Gastrocnemius medialis (tissue), 4 donors: Measurements from ENCODE around the gene EHBP1L1. TPM values are rescaled to one million over a fixed set of nuclear protein-coding genes. Genes with fewer than 3 reads are reported as not detected.

Source experiments
- ATAC-seq, 2 donors: fragments of 150-250 bp; one replicate each; pipeline ENCODE4 v1.9.1; 2016
- DNase-seq, 2 donors: peaks; one replicate each; pipeline ENCODE4 v3.0.0-alpha.2; 2019
- H3K27ac ChIP-seq, 4 donors: fragments of 200-600 bp; sonication (generic); 1 replicate in 1 of 4; 2 replicates in 3 of 4; pipeline ENCODE4 v1.5.1; 2016 to 2018; ENCODE audit warnings: mild to moderate bottlenecking in 2 of 4, moderate library complexity in 1 of 4
- H3K27me3 ChIP-seq, 3 donors: fragments of 200-600 bp; sonication (generic) in 2 of 3; 1 replicate in 1 of 3; 2 replicates in 2 of 3; pipeline versions ENCODE4 v1.5.1 to v1.6.0; 2016 to 2019; ENCODE audit warnings: mild to moderate bottlenecking in 1 of 3, moderate library complexity in 1 of 3
- H3K36me3 ChIP-seq, 2 donors: fragments of 200-600 bp; sonication (generic) in 1 of 2; one replicate each; pipeline ENCODE4 v1.5.1; 2017 to 2018
- H3K4me1 ChIP-seq, 2 donors: fragments of 200-600 bp; sonication (generic) in 1 of 2; one replicate each; pipeline ENCODE4 v1.5.1; 2016 to 2017; ENCODE audit warnings: mild to moderate bottlenecking in 2 of 2
- H3K4me3 ChIP-seq, 4 donors: fragments of 200-600 bp; sonication (generic) in 3 of 4; 1 replicate in 1 of 4; 2 replicates in 3 of 4; pipeline ENCODE4 v1.5.1; 2016 to 2019; ENCODE audit warnings: mild to moderate bottlenecking in 2 of 4
- H3K9me3 ChIP-seq, 3 donors: fragments of 200-600 bp; sonication (generic) in 2 of 3; 1 replicate in 1 of 3; 2 replicates in 2 of 3; pipeline ENCODE4 v1.5.1; 2016 to 2019
- CTCF ChIP-seq, 5 experiments: fragments of 450-650 bp in 3 of 5; fragments of 200-600 bp in 2 of 5; sonication (generic) in 2 of 5; IDR thresholded peaks in 4 of 5; conservative IDR thresholded peaks in 1 of 5; 1 replicate in 4 of 5; 2 replicates in 1 of 5; pipeline ENCODE4 v1.5.1; 2016 to 2019; ENCODE audit warnings: antibody characterized with exemption in 5 of 5, mild to moderate bottlenecking in 3 of 5, moderate library complexity in 3 of 5
- POLR2A ChIP-seq, 2 donors: fragments of 450-650 bp; IDR thresholded peaks; one replicate each; pipeline ENCODE4 v1.6.1; 2017; ENCODE audit warnings: antibody characterized with exemption in 2 of 2, mild to moderate bottlenecking in 2 of 2, moderate library complexity in 2 of 2
- in situ Hi-C, 4 donors: fragments of 200-750 bp; cut with MboI; loops; one replicate each; pipeline versions ENCODE4 v1.15.0 to v1.8.0; 2017; ENCODE audit warnings: low sequenced_read_pairs in 4 of 4
- intact Hi-C: fragments of 100-400 bp; cut with DNase I; formaldehyde crosslinking; loops from one replicate; pipeline ENCODE4 v1.15.1; 2023; ENCODE audit warnings: low total_unique reads
- total RNA-seq, 4 donors: library from RNA; depleted of rRNA; stranded (reverse); fragments of >200 nt; gene quantifications; one replicate each; pipeline versions ENCODE4 v1.1.0 to v1.2.3, GENCODE V29; 2016

EHBP1L1 gene
- total RNA-seq, 4 donors from 2014 or later: 191 to 374 (median 250) TPM

GRCh38 chr11:65574811-65575567 lies 864 bp upstream of the EHBP1L1 start:
- Histone ChIP-seq H3K4me1 (peaks cover 62 to 75% of the 10 kb centered on the region in 2 donors), H3K27ac (peak overlapping the region; percentile 100), H3K4me3 (peak overlapping the region; percentile 43 to 97 (median 76)), H3K9me3 (no peaks in the 10 kb centered on the region), H3K27me3 (no peaks in the 10 kb centered on the region), H3K36me3 (peaks cover 0 to 11% of the 10 kb centered on the region in 2 donors)
- ATAC-seq (peak in 1 of 2 donors; percentile 4), DNase-seq (peak; percentile 73 to 82)
- no peak for TF ChIP-seq POLR2A (IDR thresholded peaks at IDR 0.05)
- TF ChIP-seq CTCF (IDR thresholded peaks at IDR 0.05 in 4 of 5, conservative IDR thresholded peaks at IDR 0.05 in 1 of 5): no peak
- intact Hi-C loops (loop anchor here (1.0 to 5.0 kb wide), 5 partner anchors 13 to 718 kb away; partner anchors contain the start of gene PCNX3), in situ Hi-C loops (no loop called here)

- Histone ChIP-seq H3K36me3 (peaks cover 0 to 24% of the 10 kb centered on the region in 2 donors), H3K4me3 (peak overlapping the region; percentile 65 to 97 (median 80)), H3K27ac (peak overlapping the region; percentile 100), H3K27me3 (no peaks in the 10 kb centered on the region), H3K4me1 (peaks cover 63 to 73% of the 10 kb centered on the region in 2 donors), H3K9me3 (no peaks in the 10 kb centered on the region)
- ATAC-seq (peak in 1 of 2 donors; percentile 8), DNase-seq (peak in 1 of 2 donors; percentile 63)
- intact Hi-C loops (loop anchor here (1.0 to 5.0 kb wide), 2 partner anchors 158 to 719 kb away; no protein-coding TSS in a partner anchor), in situ Hi-C loops (no loop called here)
- no peak for TF ChIP-seq POLR2A (IDR thresholded peaks at IDR 0.05)
- TF ChIP-seq CTCF (IDR thresholded peaks at IDR 0.05 in 4 of 5, conservative IDR thresholded peaks at IDR 0.05 in 1 of 5): no peak
Measured at GRCh38 chr11:65576232-65576866, 496 bp downstream of the EHBP1L1 start.

GRCh38 chr11:65576867-65577755 lies 1.3 kb downstream of the EHBP1L1 start:
- TF ChIP-seq CTCF (IDR thresholded peaks at IDR 0.05 in 4 of 5, conservative IDR thresholded peaks at IDR 0.05 in 1 of 5) (peak in 2 of 5 experiments; percentile 7 to 21), POLR2A (IDR thresholded peaks at IDR 0.05) (peak; percentile 94 to 97)
- Histone ChIP-seq H3K4me3 (peak overlapping the region; percentile 65 to 97 (median 80)), H3K27me3 (no peaks in the 10 kb centered on the region), H3K36me3 (peaks cover 0 to 29% of the 10 kb centered on the region in 2 donors), H3K9me3 (no peaks in the 10 kb centered on the region), H3K4me1 (peaks cover 56 to 66% of the 10 kb centered on the region in 2 donors), H3K27ac (peak overlapping the region; percentile 100)
- ATAC-seq (peak; percentile 49 to 53), DNase-seq (peak; percentile 95 to 98)
- in situ Hi-C loops (no loop called here), intact Hi-C loops (loop anchor here (1.0 to 5.0 kb wide), 3 partner anchors 10 to 720 kb away; no protein-coding TSS in a partner anchor)

- intact Hi-C loops: loop anchor here (1.0 to 5.0 kb wide), 2 partner anchors 10 to 720 kb away; no protein-coding TSS in a partner anchor
- Histone ChIP-seq H3K9me3 (no peaks in the 10 kb centered on the region), H3K27me3 (no peaks in the 10 kb centered on the region), H3K4me1 (peaks cover 55 to 64% of the 10 kb centered on the region in 2 donors), H3K27ac (peak overlapping the region; percentile 100), H3K36me3 (peaks cover 0 to 33% of the 10 kb centered on the region in 2 donors), H3K4me3 (peak overlapping the region; percentile 65 to 97 (median 80))
- DNase-seq: peak in 1 of 2 donors; percentile 58
- in situ Hi-C loops: no loop called here
- peak in 1 of 2 donors; percentile 43 for TF ChIP-seq POLR2A (IDR thresholded peaks at IDR 0.05)
- TF ChIP-seq CTCF (IDR thresholded peaks at IDR 0.05 in 4 of 5, conservative IDR thresholded peaks at IDR 0.05 in 1 of 5): no peak
- peak; percentile 15 to 19 for ATAC-seq
Measured at GRCh38 chr11:65577756-65578109, 1.9 kb downstream of the EHBP1L1 start.
